Peyer's patch (tissue), 4 donors: ENCODE data around the gene RIC8B. TPM values are rescaled to one million over a fixed set of nuclear protein-coding genes. Genes with fewer than 3 reads are reported as not detected.

ENCODE experiments used
- DNase-seq, 3 donors: peaks; one replicate each; pipeline ENCODE4 v3.0.0-alpha.2; 2017 to 2019
- H3K27ac ChIP-seq, 4 donors: fragments of 200-600 bp; sonication (generic); one replicate each; pipeline ENCODE4 v1.5.1; 2016 to 2019
- H3K27me3 ChIP-seq, 2 donors: fragments of 200-600 bp; sonication (generic); one replicate each; pipeline ENCODE4 v1.5.1; 2019
- H3K36me3 ChIP-seq, 3 donors: fragments of 200-600 bp; sonication (generic); one replicate each; pipeline ENCODE4 v1.5.1; 2016 to 2019
- H3K4me1 ChIP-seq, 4 donors: fragments of 200-600 bp; sonication (generic); one replicate each; pipeline ENCODE4 v1.5.1; 2016 to 2019
- H3K4me3 ChIP-seq, 4 donors: fragments of 200-600 bp; sonication (generic); 1 replicate in 3 of 4; 2 replicates in 1 of 4; pipeline ENCODE4 v1.5.1; 2016 to 2019; ENCODE audit warnings: mild to moderate bottlenecking in 1 of 4
- H3K9me3 ChIP-seq, 4 donors: fragments of 200-600 bp; sonication (generic); one replicate each; pipeline ENCODE4 v1.5.1; 2016 to 2019; ENCODE audit warnings: mild to moderate bottlenecking in 1 of 4
- POLR2A ChIP-seq, 2 donors: fragments of 450-650 bp; IDR thresholded peaks; one replicate each; pipeline ENCODE4 v1.5.1; 2017; ENCODE audit warnings: antibody characterized with exemption in 2 of 2, mild to moderate bottlenecking in 2 of 2, moderate library complexity in 2 of 2
- total RNA-seq, 4 donors: library from RNA; depleted of rRNA; stranded (reverse); fragments of >200 nt; gene quantifications; one replicate each; pipeline ENCODE4 v1.1.0, GENCODE V29; 2016
- TF ChIP-seq, protein P1 (sequence below), 6 experiments: fragments of 450-650 bp in 4 of 6; fragments of 200-600 bp in 2 of 6; sonication (generic) in 1 of 6; IDR thresholded peaks; one replicate each; pipeline ENCODE4 v1.5.1; 2017 to 2019; ENCODE audit warnings: antibody characterized with exemption in 6 of 6, mild to moderate bottlenecking in 3 of 6, moderate library complexity in 1 of 6

Gene RIC8B
- total RNA-seq, 4 donors from 2014 or later: 9.5 to 23.1 (median 16.2) TPM

GRCh38 chr12:106870116-106870515, 95.6 kb downstream of the RIC8B start:
- H3K4me1 ChIP-seq: no peaks in the 10 kb centered on the region
- H3K4me3 ChIP-seq: no peak overlapping the region
- no peak overlapping the region for H3K27ac ChIP-seq
- no peaks in the 10 kb centered on the region for H3K9me3 ChIP-seq
- no peaks in the 10 kb centered on the region for H3K27me3 ChIP-seq
- peaks cover 0 to 6% (median 0%) of the 10 kb centered on the region in 3 donors for H3K36me3 ChIP-seq
- no peak for DNase-seq
- TF ChIP-seq, protein P1, sequence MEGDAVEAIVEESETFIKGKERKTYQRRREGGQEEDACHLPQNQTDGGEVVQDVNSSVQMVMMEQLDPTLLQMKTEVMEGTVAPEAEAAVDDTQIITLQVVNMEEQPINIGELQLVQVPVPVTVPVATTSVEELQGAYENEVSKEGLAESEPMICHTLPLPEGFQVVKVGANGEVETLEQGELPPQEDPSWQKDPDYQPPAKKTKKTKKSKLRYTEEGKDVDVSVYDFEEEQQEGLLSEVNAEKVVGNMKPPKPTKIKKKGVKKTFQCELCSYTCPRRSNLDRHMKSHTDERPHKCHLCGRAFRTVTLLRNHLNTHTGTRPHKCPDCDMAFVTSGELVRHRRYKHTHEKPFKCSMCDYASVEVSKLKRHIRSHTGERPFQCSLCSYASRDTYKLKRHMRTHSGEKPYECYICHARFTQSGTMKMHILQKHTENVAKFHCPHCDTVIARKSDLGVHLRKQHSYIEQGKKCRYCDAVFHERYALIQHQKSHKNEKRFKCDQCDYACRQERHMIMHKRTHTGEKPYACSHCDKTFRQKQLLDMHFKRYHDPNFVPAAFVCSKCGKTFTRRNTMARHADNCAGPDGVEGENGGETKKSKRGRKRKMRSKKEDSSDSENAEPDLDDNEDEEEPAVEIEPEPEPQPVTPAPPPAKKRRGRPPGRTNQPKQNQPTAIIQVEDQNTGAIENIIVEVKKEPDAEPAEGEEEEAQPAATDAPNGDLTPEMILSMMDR (IDR thresholded peaks at IDR 0.05): no peak
- no peak for TF ChIP-seq POLR2A (IDR thresholded peaks at IDR 0.05)

- Histone ChIP-seq H3K4me3 (no peak overlapping the region), H3K4me1 (no peaks in the 10 kb centered on the region)
- no peak for TF ChIP-seq POLR2A (IDR thresholded peaks at IDR 0.05)
- TF ChIP-seq, protein P1 (IDR thresholded peaks at IDR 0.05): no peak
These were observed 97.0 kb downstream of the RIC8B start for GRCh38 chr12:106871477-106871876.

DNA sequence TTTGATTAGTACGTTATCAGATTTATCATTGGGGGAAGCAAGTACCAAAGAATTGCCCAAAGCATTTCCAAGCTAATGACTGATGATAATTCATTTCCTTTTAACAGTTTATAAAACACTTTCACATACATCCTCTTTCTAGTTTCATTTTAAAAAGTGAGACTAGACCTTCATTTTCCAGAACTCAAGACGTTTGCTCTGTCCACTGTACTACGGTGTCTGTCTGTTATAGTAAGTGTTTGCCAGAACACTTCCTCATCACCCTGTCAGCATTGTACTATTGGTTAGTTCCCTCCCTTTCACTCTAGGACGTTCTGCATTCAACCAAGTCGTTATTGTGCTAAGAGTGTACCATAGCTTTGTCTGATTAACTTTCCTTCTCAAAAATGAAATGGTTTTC, 99.5 kb downstream of the RIC8B start:
- no peak for DNase-seq
- Histone ChIP-seq H3K27me3 (no peaks in the 10 kb centered on the region), H3K4me3 (no peak overlapping the region), H3K4me1 (no peaks in the 10 kb centered on the region), H3K27ac (no peak overlapping the region), H3K9me3 (no peaks in the 10 kb centered on the region), H3K36me3 (peaks cover 0 to 8% (median 0%) of the 10 kb centered on the region in 3 donors)
- TF ChIP-seq, protein P1 (IDR thresholded peaks at IDR 0.05): no peak
- TF ChIP-seq POLR2A (IDR thresholded peaks at IDR 0.05): no peak

More at GRCh38 chr12:106871477-106871876, 97.0 kb downstream of the RIC8B start:
- DNase-seq: no peak
- H3K27ac ChIP-seq: no peak overlapping the region
- H3K27me3 ChIP-seq: no peaks in the 10 kb centered on the region
- peaks cover 0 to 8% (median 0%) of the 10 kb centered on the region in 3 donors for H3K36me3 ChIP-seq
- H3K9me3 ChIP-seq: no peaks in the 10 kb centered on the region

DNA sequence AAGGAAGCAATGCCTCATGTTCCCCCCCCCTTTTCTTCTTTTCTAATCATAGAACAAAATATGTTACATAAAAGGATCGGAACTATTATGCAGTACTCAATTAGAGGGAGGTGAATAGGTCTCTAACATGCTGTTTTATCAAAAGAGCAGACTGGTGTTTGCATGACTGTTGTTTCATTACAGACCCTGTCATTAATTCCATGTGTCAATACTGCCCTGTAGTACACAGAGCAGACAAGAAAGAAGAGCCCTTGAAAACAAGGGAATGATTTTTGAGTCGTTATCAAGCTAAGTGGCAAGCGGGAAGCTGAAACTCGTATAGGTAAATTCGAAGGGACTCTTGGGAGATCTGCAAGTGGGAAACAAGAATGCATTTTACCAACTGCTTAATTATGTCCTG, 104.3 kb downstream of the RIC8B start:
- TF ChIP-seq, protein P1 (IDR thresholded peaks at IDR 0.05): no peak
- no peak for TF ChIP-seq POLR2A (IDR thresholded peaks at IDR 0.05)

GRCh38 chr12:106879612-106880011, 105.1 kb downstream of the RIC8B start:
- H3K27me3 ChIP-seq: no peaks in the 10 kb centered on the region
- peaks cover 0 to 14% (median 0%) of the 10 kb centered on the region in 3 donors for H3K36me3 ChIP-seq
- no peak overlapping the region for H3K27ac ChIP-seq
- no peak for DNase-seq
- no peaks in the 10 kb centered on the region for H3K9me3 ChIP-seq
- TF ChIP-seq POLR2A (IDR thresholded peaks at IDR 0.05): no peak
- TF ChIP-seq, protein P1 (IDR thresholded peaks at IDR 0.05): no peak
- H3K4me3 ChIP-seq: no peak overlapping the region
- H3K4me1 ChIP-seq: no peaks in the 10 kb centered on the region

More for the DNA sequence above, 104.3 kb downstream of the RIC8B start:
- H3K27ac ChIP-seq: no peak overlapping the region
- peaks cover 0 to 14% (median 0%) of the 10 kb centered on the region in 3 donors for H3K36me3 ChIP-seq
- no peaks in the 10 kb centered on the region for H3K4me1 ChIP-seq
- no peaks in the 10 kb centered on the region for H3K9me3 ChIP-seq
- no peak for DNase-seq
- no peak overlapping the region for H3K4me3 ChIP-seq
- H3K27me3 ChIP-seq: no peaks in the 10 kb centered on the region

DNA sequence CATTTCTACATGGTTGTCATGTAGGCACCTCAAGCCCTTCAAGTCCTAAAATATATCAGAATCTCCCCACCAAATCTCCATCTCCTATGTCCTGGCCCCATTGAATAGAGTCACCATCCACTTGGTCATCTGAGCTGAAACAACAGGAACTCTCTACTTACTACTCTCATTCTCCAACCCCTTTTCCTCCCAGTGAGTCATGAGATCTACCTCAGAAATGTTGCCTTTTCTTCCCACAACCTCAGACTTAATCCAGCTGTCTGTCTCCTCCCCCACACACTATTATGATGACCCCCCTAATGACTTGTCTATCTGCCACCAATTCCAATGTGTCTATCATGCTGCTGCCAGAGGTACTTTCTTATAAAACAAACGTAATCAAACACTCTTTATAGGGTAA, 108.9 kb downstream of the RIC8B start:
- no peak overlapping the region for H3K4me3 ChIP-seq
- no peaks in the 10 kb centered on the region for H3K9me3 ChIP-seq
- no peak overlapping the region for H3K27ac ChIP-seq
- DNase-seq: no peak
- peaks cover 0 to 33% (median 0%) of the 10 kb centered on the region in 3 donors for H3K36me3 ChIP-seq
- H3K27me3 ChIP-seq: no peaks in the 10 kb centered on the region
- H3K4me1 ChIP-seq: no peaks in the 10 kb centered on the region
- TF ChIP-seq, protein P1 (IDR thresholded peaks at IDR 0.05): no peak
- no peak for TF ChIP-seq POLR2A (IDR thresholded peaks at IDR 0.05)
